Uterine smooth muscle cell (primary cell): ENCODE measurements around the gene YY2. TPM values are rescaled to one million over a fixed set of nuclear protein-coding genes. Genes with fewer than 3 reads are reported as not detected.

ENCODE experiments used
- total RNA-seq: library from RNA; depleted of rRNA; stranded (reverse); fragments of >200 nt; gene quantifications from 2 replicates; pipeline ENCODE4 v1.2.3, GENCODE V29; 2014

YY2 gene
- total RNA-seq, result 2.6 and 2.7 TPM in 2 replicates

DNA sequence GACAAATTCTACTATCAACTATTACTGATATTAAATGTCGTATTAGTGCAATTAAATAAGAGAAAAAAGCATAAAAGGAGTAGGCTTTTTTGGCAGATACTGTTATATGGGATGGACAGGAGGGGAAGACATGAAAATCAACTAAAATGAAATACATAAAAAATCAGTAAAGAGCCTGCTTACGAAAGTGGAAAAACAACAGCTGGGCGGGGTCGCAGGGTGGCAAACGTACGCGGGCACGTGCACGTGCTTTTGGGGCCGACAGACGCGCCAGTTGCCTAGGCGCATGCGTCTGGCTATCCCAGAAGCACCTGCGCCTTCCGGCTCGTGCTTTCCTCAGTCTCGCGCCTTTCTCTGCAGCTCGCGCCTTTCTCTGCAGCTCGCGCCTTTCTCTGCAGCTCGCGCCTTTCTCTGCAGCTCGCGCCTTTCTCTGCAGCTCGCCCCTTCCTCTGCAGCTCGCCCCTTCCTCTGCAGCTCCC lies at the start of gene YY2:
YY2 (plus strand) TSS at position 51 of the 479 bp plus-strand sequence. CDS start 498 bp downstream, outside the sequence.

DNA sequence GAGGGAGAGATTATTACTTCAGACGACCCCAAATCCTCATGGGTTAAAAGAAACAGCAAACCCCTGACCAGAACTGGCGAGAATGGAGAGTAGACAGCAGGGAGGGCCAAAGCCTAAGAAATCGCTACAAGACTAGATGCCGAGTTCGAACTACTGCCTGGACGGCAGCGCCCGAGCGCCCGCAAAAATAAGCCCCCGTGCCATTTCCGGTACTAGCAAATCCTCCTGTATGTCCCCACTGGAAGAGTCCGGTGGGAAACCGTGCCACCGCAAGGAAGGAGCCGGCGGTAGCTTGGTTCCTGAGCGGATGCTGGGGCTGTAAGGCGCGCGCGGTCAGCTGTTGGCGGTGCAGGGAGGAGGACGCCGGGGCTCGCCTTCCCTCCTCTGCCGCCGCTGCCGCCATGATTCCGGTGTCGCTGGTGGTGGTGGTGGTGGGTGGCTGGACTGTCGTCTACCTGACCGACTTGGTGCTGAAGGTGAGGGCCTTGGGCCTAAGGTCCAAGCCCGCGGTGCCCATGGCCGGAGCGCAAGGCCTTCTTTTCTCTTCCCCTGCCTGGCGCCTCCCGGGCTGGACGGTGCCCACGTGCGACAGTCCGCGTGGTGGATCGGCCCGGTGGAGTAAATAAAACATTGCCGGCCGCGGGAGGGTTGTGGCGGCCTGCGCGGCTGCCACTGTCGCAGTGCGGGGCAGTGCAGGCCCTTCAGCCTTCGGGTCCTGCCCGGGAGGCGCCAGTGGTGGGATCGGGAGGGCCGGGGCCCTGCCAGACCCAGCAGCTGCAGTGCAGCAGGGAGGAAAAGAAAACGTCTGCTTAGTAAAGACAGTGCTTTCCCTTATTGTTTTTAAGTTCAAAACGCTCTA lies 16.2 kb upstream of the YY2 start, which contains the start of gene MBTPS2:
MBTPS2 (plus strand) TSS at position 284 of the 859 bp plus-strand sequence; CDS start at position 402, 118 bp downstream.

Other genes starting within 250 kb of the YY2 start
- under 0.01 TPM in 1 of 2 replicates, not detected in the other for gene KLHL34, start 197.7 kb upstream of the YY2 start, total RNA-seq
- not detected in 2 replicates for gene SMPX, start 97.9 kb upstream of the YY2 start, total RNA-seq
- gene MBTPS2, start 16.4 kb upstream of the YY2 start, total RNA-seq, result 12.8 and 13.1 TPM in 2 replicates
- gene SMS, start 84.7 kb downstream of the YY2 start, total RNA-seq, result 277 and 311 TPM in 2 replicates
- gene PHEX, start 176.3 kb downstream of the YY2 start, total RNA-seq, result 0.55 and 1.00 TPM in 2 replicates